ENCODE measurements around the gene LDAH.

The LDAH gene

GRCh38 chr2:20643060-20643459 lies 179.8 kb downstream of the LDAH start:
- no peak for TF ChIP-seq CTCF (IDR thresholded peaks at IDR 0.05; ENCODE audit: borderline replicate concordance, control extremely low read depth, extremely low read depth, insufficient read depth, missing control alignments)
- no peak for DNase-seq (ENCODE audit: low spot score)
- in situ Hi-C loops (cut with MboI; ENCODE audit: low sequenced_read_pairs, unreplicated experiment): loop anchor here (5.0 to 25.0 kb wide), 3 partner anchors 201 to 506 kb away; partner anchors contain the start of gene SDC1

- in situ Hi-C loops (cut with MboI; ENCODE audit: low sequenced_read_pairs, unreplicated experiment): loop anchor here (5.0 to 25.0 kb wide), 3 partner anchors 200 to 505 kb away; partner anchors contain the start of gene SDC1
- peak; percentile 86 for TF ChIP-seq CTCF (IDR thresholded peaks at IDR 0.05; ENCODE audit: borderline replicate concordance, control extremely low read depth, extremely low read depth, insufficient read depth, missing control alignments)
- peak; percentile 93 for DNase-seq (ENCODE audit: low spot score)
These were observed 180.6 kb downstream of the LDAH start for GRCh38 chr2:20642055-20642971.

- no peak for DNase-seq (ENCODE audit: low spot score)
- in situ Hi-C loops (cut with MboI; ENCODE audit: low sequenced_read_pairs, unreplicated experiment): loop anchor here (5.0 to 25.0 kb wide), 3 partner anchors 199 to 504 kb away; partner anchors contain the start of gene SDC1
- no peak for TF ChIP-seq CTCF (IDR thresholded peaks at IDR 0.05; ENCODE audit: borderline replicate concordance, control extremely low read depth, extremely low read depth, insufficient read depth, missing control alignments)
These were observed 181.5 kb downstream of the LDAH start for GRCh38 chr2:20641123-20641985.

GRCh38 chr2:20640411-20641122 lies 182.3 kb downstream of the LDAH start:
- in situ Hi-C loops (cut with MboI; ENCODE audit: low sequenced_read_pairs, unreplicated experiment): loop anchor here (5.0 to 25.0 kb wide), 3 partner anchors 198 to 503 kb away; partner anchors contain the start of gene SDC1

GRCh38 chr2:20638646-20639430 lies 184.1 kb downstream of the LDAH start:
- DNase-seq (ENCODE audit: low spot score): no peak
- in situ Hi-C loops (cut with MboI; ENCODE audit: low sequenced_read_pairs, unreplicated experiment): loop anchor here (25.0 kb wide), 2 partner anchors 402 to 502 kb away; partner anchors contain the start of gene SDC1
- no peak for TF ChIP-seq CTCF (IDR thresholded peaks at IDR 0.05; ENCODE audit: borderline replicate concordance, control extremely low read depth, extremely low read depth, insufficient read depth, missing control alignments)

More at GRCh38 chr2:20640411-20641122, 182.3 kb downstream of the LDAH start:
- no peak for TF ChIP-seq CTCF (IDR thresholded peaks at IDR 0.05; ENCODE audit: borderline replicate concordance, control extremely low read depth, extremely low read depth, insufficient read depth, missing control alignments)
- no peak for DNase-seq (ENCODE audit: low spot score)

Measured in GM13976 (cell line).